ENCODE measurements around the gene RAPGEF1.

- TF ChIP-seq CTCF (conservative IDR thresholded peaks at IDR 0.05; ENCODE audit: low read depth, low read length): no peak
- no peak for TF ChIP-seq EZH2 (IDR thresholded peaks at IDR 0.05; ENCODE audit: low read length, unreplicated experiment)
These were observed 53.8 kb downstream of the RAPGEF1 start for GRCh38 chr9:131685753-131686706.

All from PC-3 (cell line).